AG09309 (cell line): Measurements from ENCODE around the gene SAP30BP.
A peak's percentile ranks its signal among the peaks of the same experiment; 100 is the strongest.

ENCODE experiments used
- DNase-seq: peaks from one replicate; pipeline ENCODE4 v3.0.0-alpha.2; 2010; ENCODE audit warnings: low read depth
- H3K4me3 ChIP-seq: 2 replicates; pipeline ENCODE4 v1.5.1; 2011; ENCODE audit warnings: mild to moderate bottlenecking, low read depth, low read length, moderate library complexity; ENCODE audit not compliant: control insufficient read depth
- CTCF ChIP-seq: IDR thresholded peaks from 2 replicates; pipeline ENCODE4 v1.5.1; 2011; ENCODE audit warnings: mild to moderate bottlenecking, low read depth, low read length, inconsistent platforms; ENCODE audit not compliant: insufficient read depth, control insufficient read depth; ENCODE audit errors: missing control alignments

SAP30BP gene

GRCh38 chr17:75666959-75667790 is at the start of gene SAP30BP, which contains the start of gene RECQL5:
TSS of gene SAP30BP (plus strand) at chr17:75667338. CDS start at chr17:75667373, 35 bp downstream.
TSS of gene RECQL5 (minus strand) at chr17:75667154. CDS start at chr17:75666557, 597 bp downstream.
- peak; percentile 93 for DNase-seq
- peak within 1 kb of the TSS; percentile 93 for H3K4me3 ChIP-seq
- no peak for TF ChIP-seq CTCF

- no peak for TF ChIP-seq CTCF
- no peak overlapping the region for H3K4me3 ChIP-seq
- no peak for DNase-seq
Measured at GRCh38 chr17:75617675-75618074, 49.5 kb upstream of the SAP30BP start.

- no peak for DNase-seq
- TF ChIP-seq CTCF = peak; percentile 73
- no peak overlapping the region for H3K4me3 ChIP-seq
Measured at GRCh38 chr17:75619506-75620431, 47.4 kb upstream of the SAP30BP start.

- DNase-seq = no peak
- no peak for TF ChIP-seq CTCF
- no peak overlapping the region for H3K4me3 ChIP-seq
Measured at GRCh38 chr17:75621489-75621888, 45.6 kb upstream of the SAP30BP start.

GRCh38 chr17:75622076-75622475 is 45.1 kb upstream of the SAP30BP start:
- no peak for TF ChIP-seq CTCF
- H3K4me3 ChIP-seq = no peak overlapping the region

GRCh38 chr17:75622771-75623273 is 44.3 kb upstream of the SAP30BP start:
- no peak overlapping the region for H3K4me3 ChIP-seq
- TF ChIP-seq CTCF = no peak
- no peak for DNase-seq

More at GRCh38 chr17:75622076-75622475, 45.1 kb upstream of the SAP30BP start:
- DNase-seq = no peak
